ENCODE data around the gene KIFAP3. TPM values are rescaled to one million over a fixed set of nuclear protein-coding genes. Genes with fewer than 3 reads are reported as not detected.
"Not testable (repeated sequence)": the region's sequence is repeated elsewhere in the genome, so short reads cannot be mapped to it uniquely, and the experiment has no call there.

KIFAP3 gene
- total RNA-seq, 2 experiments from 2014 or later: 20.2 to 21.6 TPM

- POLR2A ChIA-PET: interaction anchor here (0.9 to 1.3 kb wide), 2 partner anchors 99 to 638 kb away, joined by 3 to 4 read pairs; partner anchors contain the start of genes GORAB and METTL18
Observed at GRCh38 chr1:169893645-169894423, 180.7 kb downstream of the KIFAP3 start, which contains the start of gene SCYL3. Gene SCYL3 (minus strand): TSS chr1:169893896. CDS start chr1:169888840, 5,056 bp downstream.

DNA sequence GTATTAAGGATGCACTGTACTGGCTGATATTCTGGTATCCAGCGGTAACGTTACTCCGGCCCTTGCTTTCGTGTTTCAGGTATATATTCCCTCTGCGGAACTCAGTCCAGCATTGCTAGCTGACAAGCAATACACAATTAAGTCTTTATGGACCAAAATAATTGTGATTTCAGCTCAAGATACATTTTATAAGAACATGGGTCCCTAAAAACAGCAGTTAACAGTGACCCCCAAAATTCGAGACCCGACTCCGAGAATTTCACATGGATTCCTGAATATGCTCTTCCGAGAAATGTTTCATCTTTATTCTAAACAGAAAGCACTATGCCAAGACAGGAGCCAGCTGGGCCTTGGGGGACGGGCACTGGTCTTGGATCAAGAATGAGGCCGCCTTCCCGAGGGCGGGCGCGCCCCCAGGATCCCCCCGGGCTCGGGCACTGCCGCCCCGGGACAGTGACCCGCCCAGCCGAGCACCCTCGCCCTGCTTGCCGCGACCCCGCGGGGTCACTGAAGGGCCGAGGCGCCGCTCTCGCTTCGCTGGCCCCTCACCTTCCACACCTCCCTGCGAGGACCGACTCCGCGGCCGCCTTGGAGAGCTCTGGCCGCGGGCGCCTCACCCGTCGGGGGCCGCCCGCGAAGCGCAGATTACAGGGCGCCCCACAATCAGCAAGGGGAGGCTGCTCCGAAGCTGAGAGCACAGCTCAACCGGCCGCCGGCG is 181.4 kb downstream of the KIFAP3 start:
- POLR2A ChIA-PET: interaction anchor here (0.9 to 1.3 kb wide), 2 partner anchors 98 to 639 kb away, joined by 3 to 4 read pairs; partner anchors contain the start of genes GORAB and METTL18

More at GRCh38 chr1:169893645-169894423, 180.7 kb downstream of the KIFAP3 start, which contains the start of gene SCYL3:
- CTCF ChIA-PET: interaction anchor here (2.1 kb wide), 1 partner anchor 14 kb away, joined by 6 read pairs; no protein-coding TSS in a partner anchor

GRCh38 chr1:169892176-169892926 is 182.1 kb downstream of the KIFAP3 start:
- ChIA-PET POLR2A (no interaction called here), CTCF (no interaction called here)

More for the DNA sequence above, 181.4 kb downstream of the KIFAP3 start:
- CTCF ChIA-PET: no interaction called here

DNA sequence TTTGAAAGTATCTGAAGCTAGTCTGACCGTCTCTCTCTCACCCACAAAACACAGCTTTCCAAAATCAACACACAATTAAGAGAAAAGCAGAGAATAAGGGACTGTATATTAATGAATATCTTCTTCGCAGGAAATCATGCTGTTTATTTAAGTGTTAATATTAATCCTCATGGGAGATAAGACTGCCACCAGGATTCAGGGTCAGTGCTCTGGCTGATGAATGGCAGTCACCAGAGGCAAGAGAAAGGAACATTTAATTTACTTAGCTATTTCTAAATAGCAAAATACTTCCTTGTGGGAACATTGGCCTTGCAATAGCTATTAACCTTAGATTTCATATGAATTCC is 183.0 kb downstream of the KIFAP3 start:
- CTCF ChIA-PET: interaction anchor here (0.9 kb wide), 1 partner anchor 30 kb away, joined by 3 read pairs; no protein-coding TSS in a partner anchor
- POLR2A ChIA-PET: no interaction called here

DNA sequence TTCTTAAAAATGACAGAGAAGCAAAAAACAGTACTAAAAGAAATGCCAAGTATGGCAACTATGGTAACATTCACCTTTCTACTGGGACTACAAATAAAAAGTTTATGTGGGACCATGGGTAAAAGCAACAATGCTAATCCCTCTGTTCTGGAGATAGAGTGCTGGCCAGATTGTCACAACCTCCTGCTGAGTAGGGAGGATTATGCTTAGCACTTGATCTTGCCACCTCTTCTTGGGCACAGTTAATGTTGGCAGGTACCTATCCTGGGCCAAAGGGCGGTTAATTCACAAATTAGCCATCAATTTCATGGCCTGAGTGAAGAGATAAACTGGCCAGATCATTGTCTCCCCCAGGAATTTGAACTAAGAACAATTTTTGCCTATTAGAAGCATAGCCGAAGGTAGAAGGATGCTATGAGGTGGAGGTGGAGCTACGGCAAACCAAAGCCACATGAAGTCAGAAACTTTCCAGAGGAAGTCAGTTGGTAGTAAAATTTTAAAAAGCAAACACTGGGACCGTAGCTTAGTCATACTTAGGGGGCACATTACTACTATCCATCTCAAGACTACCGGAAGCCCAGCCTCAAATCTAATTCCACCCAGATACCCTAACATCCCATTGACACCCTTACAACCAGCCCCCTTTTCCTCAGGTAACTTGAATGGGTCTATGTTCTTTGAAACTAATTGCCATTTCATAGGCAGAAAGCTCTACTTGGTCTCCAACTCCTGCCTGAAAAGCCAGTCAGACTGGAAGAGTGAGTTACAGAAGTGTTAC is 183.5 kb downstream of the KIFAP3 start:
- ChIA-PET POLR2A (no interaction called here), CTCF (interaction anchor here (0.6 to 0.9 kb wide), 2 partner anchors 30 to 364 kb away, joined by 3 read pairs; no protein-coding TSS in a partner anchor)

GRCh38 chr1:169889871-169890270 is 184.6 kb downstream of the KIFAP3 start:
- CTCF ChIA-PET: no interaction called here
- POLR2A ChIA-PET: no interaction called here

DNA sequence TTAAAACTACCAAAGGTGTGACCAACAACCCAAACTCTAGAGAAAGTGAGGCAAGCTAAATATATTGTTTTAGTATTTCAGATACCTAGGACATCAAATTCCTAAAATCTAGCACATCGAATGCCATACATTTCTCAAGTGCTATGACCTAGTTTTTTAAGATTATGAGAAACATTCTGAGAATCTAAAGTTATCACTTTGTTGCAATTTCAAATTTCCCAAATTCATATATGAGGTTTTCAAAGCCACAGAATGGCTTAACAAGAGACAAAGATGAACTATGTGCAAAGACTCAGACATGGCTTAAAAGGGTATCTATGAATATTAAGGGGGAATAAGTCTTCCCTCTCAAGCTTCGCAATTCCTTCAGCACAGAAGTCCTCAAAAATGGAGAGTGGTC is 187.6 kb downstream of the KIFAP3 start:
- ChIA-PET CTCF (no interaction called here), POLR2A (no interaction called here)

GRCh38 chr1:169886422-169886821 is 188.1 kb downstream of the KIFAP3 start:
- ChIA-PET POLR2A (no interaction called here), CTCF (no interaction called here)

DNA sequence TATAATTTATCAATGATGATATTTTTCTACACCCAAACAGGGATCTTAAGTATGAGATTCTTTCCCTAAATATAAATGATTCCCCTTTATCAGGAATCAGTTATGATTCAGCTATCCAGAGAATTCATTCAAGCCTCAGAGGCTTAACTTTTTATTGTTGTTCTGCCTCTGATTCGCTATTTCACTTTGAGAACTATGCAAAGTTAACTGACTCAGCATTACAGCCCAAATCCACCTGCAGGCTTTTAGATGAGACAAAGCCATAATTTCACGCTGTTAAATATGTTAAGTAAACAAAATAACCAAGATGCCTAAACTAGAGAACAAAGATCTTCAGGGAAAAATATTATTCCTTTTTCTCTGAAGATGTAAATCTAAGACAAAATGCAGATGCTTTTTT is 189.3 kb downstream of the KIFAP3 start:
- POLR2A ChIA-PET: no interaction called here
- CTCF ChIA-PET: no interaction called here

GRCh38 chr1:169884634-169885033 is 189.9 kb downstream of the KIFAP3 start:
- ChIA-PET POLR2A (no interaction called here), CTCF (no interaction called here)

DNA sequence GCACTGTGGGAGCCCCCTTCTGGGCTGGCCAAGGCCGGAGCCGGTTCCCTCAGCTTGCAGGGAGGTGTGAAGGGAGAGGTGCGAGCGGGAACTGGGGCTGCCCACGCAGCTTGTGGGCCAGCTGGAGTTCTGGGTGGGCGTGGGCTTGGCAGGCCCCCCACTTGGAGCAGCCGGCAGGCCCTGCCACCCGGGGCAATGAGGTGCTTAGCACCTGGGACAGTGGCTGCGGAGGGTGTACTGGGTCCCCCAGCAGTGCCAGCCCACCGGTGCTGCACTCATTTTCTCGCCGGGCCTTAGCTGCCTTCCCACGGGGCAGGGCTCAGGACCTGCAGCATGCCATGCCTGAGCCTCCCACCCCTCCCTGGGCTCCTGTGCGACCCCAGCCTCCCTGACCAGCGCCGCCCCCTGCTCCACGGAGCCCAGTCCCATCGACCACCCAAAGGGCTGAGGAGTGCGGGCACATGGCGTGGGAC is 192.4 kb downstream of the KIFAP3 start:
- CTCF ChIA-PET: no interaction called here

GRCh38 chr1:169879034-169879840 is 195.3 kb downstream of the KIFAP3 start:
- ChIA-PET POLR2A (interaction anchor here (0.5 kb wide), 1 partner anchor 14 kb away, joined by 3 read pairs; no protein-coding TSS in a partner anchor), CTCF (no interaction called here)

More for the DNA sequence above, 192.4 kb downstream of the KIFAP3 start:
- POLR2A ChIA-PET: no interaction called here

- ChIA-PET POLR2A (no interaction called here), CTCF (no interaction called here)
Observed at GRCh38 chr1:169878498-169878897, 196.0 kb downstream of the KIFAP3 start.

DNA sequence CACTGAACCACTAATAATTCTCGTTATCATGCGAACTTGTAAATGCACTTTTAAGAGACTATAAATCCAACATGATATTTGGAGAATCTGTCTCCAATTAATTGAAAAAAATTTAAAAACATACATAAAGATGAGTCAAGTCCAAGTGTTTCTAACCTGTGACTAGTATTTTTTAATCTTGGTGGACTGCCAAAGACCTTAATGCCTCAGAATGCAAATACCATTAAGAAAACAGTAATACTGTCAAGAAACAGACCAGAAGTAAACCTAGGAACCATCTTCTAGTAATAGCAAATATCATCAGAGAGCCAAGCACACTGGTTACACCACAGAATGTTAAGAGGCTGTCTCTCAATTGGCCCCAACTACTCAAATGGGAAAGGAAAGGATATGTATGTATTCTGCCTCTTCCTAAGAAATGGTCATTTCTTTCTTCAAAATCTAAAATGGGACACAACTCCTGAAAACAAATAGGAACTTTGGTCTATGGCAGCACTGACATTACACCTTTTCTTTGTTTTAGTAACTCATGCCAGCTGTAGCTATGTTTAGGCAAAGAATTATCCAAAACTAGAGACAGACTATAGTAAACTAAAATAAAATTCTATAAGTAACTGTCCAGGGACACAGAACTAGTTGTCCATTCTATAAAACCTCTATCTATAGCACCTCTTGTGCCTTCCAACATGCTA is 196.5 kb downstream of the KIFAP3 start:
- ChIA-PET CTCF (no interaction called here), POLR2A (no interaction called here)

DNA sequence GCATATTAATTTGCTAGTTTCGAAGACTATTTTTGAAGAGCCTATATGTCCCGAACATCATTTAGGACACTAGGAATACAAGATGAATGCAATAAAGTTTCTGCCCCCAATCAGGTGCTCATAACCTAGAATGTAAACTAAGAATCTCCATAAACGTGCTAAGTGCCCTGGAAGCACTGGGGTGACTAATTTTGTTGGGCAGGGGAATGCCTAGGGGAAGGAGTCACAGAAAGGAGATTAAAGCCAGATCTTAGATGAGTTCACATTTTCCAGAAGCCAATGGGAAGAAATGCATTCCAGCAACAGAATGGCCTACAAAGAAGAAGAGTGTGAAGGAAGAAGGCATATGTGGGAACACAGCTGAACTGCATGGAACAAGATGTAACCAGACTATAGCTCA is 200.3 kb downstream of the KIFAP3 start:
- CTCF ChIA-PET: no interaction called here
- POLR2A ChIA-PET: no interaction called here

- ChIA-PET POLR2A (no interaction called here), CTCF (no interaction called here)
Observed at GRCh38 chr1:169873582-169874199, 200.8 kb downstream of the KIFAP3 start.

DNA sequence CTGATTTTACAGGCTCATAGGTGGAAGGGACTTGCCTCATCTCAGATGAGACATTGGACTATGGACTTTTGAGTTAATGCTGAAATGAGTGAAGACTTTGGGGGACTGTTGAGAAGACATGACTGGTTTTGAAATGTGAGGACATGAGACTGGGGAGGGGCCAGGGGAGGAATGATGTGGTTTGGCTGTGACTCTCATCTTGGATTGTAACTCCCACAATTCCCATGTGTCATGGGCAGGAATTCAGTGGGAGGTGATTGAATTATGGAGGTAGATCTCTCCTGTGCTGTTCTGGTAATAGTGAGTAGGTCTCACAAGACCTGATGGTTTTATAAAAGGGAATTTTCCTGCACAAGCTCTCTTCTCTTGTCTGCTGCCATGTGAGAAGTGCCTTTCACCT is 201.6 kb downstream of the KIFAP3 start:
- POLR2A ChIA-PET: no interaction called here
- CTCF ChIA-PET: no interaction called here

GRCh38 chr1:169871988-169872387 is 202.5 kb downstream of the KIFAP3 start:
- CTCF ChIA-PET, POLR2A ChIA-PET: not testable (repeated sequence)

Data from activated CD8-positive, alpha-beta memory T cell treated with anti-CD3 and anti-CD28 coated beads for 36 hours (primary cell).